ACHN (cell line): ENCODE data around the gene PIPOX.
"Not testable (repeated sequence)": the region's sequence is repeated elsewhere in the genome, so short reads cannot be mapped to it uniquely, and the experiment has no call there.

Source experiments
- DNase-seq: peaks from one replicate; pipeline ENCODE4 v3.0.0-alpha.2; 2015
- in situ Hi-C: cut with HindIII; loops from 2 replicates; pipeline ENCODE4 v1.10.0; 2017; ENCODE audit warnings: low sequenced_read_pairs, low pct_ligation_motif_present, low pct_unique_long_range_greater_than_20kb

PIPOX gene

DNA sequence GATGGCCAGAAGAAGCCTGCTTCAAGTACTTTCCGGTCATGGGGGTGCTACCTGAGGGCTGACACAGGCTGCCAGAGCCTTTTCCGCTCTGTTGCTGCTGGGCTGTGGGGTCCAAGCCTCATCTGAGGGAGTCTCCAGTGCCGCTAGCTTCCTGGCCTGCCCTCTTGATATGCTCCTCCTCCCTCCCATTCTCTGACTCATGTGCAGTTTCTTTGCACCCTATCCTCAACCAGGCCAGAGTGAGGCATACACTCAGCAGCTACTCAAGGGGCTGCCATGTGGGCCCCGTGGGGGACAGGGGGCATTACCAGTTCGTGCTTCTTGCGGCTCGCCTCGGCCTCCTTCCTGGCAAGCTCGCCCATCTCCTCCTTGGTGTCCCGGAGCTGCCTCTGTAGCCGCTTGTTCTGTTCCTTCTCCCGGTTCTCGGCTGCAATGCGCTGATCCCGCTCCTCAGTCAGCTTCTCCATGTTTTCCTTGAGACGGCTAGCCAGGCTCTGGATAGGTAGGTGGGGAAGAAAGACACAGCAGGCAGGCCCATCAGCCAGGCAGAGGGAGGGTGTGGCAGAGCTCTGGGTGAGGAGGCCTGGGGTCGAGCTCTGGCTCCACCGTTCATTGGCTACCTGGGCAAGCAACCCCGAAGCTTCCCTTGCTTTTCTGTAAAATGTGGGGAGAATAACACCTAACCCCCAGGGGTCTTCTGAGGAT, 43.8 kb downstream of the PIPOX start:
- in situ Hi-C loops, result no loop called here
- DNase-seq, result no peak

- DNase-seq, in situ Hi-C loops: not testable (repeated sequence)
Observed at GRCh38 chr17:29088782-29089181, 45.8 kb downstream of the PIPOX start.

DNA sequence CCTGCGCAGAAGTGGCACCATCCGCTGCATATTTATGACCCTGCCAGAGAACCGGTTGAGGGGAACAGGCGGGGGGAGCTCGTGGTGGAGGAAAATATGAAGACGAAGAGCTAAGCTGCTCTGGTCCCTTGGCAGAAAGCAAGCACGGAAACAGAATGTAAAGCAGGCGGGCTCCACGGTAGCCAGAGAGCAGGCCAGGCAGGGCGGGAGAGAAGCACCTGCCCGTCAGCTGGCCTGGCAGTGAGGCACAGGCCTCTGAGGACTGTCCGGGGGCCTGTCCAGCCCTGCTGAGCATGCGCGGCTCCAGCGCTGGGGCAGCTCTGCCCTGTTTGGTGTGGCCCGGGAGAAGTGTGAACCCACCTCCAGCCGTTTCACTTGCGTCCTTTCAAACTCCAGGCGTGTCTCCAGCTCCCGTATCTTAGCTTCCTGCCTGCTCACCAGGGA, 46.7 kb downstream of the PIPOX start:
- DNase-seq, result no peak
- in situ Hi-C loops, result no loop called here

DNA sequence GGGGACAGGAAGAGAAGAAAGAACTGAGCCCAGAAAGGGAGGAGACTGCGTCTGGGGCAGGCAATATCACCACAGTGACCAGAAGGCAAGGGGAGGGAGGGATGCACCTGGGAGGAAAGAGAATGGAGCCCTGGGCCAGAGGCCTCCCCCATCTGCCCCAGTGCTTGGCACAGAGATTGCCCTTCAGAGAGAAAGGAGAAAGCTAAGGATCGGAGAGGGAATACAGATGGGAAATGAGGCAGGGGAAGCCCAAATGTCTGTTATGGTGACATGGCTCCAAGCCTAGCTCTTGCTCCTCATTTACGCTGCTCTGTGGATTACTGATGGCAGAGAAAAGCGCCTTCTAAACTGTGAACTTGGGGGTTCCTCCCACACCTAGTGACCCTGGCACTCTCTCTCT, 47.2 kb downstream of the PIPOX start:
- DNase-seq, result no peak
- in situ Hi-C loops, result no loop called here

DNA sequence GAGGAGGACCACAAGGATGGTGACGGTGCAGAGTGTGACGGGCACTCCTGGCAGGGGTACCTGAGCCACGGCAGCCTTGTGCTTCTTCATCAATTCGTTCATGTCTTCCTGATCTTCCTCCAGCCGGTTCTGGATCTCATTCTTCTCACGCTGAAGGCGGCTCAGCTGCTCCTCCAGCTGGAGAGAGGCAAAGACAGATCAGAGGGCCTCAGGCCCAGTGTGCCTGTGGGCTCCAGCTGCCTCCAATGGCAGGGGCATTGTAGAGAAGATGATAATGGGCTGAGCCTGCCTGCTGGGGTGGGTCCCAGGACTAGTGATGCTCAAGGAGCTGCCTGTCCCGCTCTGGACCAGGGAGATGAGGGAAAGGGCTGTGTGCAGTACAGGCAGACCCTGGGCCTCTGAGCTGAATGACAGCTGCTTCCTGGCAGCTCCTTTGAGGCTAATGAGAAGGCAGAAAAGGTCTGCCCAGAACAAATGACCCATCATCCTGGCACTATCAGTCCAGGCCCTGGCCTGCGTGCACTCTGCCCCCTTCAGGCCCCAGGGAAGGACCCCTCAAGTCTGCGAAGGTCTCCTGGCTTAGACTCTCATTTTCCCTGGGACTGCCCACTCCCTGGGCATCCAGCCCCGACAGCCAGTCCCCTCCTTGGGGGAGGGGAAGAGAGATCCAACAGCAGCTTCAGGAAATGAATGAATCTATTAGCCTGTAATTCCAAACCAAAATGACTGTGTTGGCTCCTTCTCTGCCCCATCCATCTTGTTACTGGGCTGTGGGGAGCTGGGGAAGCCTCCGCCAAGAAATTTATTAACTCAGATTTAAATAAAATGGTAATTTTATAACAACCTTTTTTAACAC, 48.0 kb downstream of the PIPOX start:
- in situ Hi-C loops, result no loop called here

GRCh38 chr17:29091606-29092289, 48.8 kb downstream of the PIPOX start:
- DNase-seq, result no peak
- in situ Hi-C loops, result no loop called here

More for the DNA sequence above, 48.0 kb downstream of the PIPOX start:
- DNase-seq, result no peak

DNA sequence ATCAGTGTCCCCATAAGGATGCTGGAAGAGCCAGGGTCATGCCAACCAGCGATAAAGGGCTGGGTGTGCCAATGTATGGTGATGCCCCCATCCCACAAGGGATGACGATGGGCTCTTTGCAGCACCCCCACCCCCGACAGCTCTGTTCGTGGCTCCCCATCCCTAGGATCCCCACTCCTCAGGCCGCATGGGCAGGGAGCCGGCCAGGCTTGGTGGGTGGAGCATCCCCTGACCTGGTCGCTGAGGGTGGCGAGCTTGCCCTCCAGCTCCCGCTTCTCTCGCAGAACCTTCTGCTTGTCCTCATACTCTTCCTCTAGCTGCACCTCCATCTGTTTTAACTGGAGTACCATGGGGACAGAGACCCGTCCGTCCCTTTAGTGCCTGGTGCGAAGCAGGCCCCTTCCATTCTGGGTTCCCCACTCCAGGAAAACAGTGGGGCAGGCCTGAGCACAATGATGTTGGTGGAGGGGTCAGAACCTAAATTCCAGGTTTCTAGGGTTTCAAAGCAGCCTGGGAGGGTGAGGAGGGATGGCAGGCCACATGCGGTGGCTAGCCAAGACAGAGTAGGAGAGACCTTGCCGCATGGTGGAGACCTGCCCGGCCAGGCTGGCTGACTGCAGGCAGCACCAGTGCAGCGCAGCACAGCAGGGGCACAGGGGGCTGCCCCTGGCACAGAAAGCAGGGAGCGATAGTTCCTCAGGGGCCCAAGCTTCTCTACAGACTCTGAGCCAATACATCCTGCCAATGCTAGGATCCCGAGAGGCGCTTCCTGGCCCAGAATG, 50.3 kb downstream of the PIPOX start:
- DNase-seq, result no peak
- in situ Hi-C loops, result no loop called here

DNA sequence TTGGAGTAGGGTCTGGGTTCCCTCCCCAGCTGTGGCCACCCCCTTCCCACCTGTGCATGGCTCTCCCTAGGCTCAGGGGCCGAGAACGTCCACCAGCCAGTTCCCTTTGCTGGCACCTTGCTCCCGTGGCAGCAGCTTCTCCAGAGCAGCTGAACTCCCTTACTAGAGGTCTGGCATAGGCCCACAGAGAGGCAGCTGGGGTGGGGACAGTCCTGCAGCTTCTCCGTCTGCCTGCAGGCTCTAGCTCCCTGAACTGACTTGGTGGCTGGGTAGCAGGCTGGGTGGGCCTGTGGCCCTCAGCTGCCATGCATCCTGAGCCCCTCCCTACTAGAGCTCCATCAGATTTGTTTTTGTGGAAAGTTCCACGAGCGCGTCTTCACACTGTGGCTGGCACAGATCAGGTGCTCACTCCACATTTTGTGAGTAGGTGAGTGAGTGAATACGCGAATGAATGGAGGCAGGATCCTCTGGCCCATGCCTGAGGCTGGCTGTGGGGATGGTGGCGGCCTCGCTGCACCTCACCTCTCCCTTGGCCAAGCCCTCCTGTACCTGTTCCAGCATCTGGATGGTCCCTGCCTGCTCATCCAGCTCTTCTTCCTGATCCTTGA, 51.3 kb downstream of the PIPOX start:
- in situ Hi-C loops, result no loop called here
- no peak for DNase-seq

DNA sequence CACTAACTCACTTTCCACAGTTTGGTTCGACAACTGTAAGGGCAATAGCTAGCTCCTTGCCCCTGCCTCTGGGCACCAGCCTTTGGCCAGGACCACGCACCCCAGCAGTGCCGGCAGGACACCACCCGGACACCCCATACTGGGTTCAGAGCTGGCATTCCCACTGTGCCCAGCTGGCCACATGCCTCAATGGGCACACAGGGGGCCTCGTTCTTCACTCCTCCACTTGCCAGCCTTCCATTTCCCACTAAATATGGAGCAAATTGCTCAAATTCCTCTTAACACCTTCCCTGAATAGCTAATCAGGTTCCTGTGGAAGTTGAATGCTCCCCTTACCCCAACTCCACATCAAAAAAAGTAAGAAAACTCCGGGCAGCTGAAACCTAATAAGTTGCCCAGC, 52.5 kb downstream of the PIPOX start:
- no peak for DNase-seq
- in situ Hi-C loops, result no loop called here

DNA sequence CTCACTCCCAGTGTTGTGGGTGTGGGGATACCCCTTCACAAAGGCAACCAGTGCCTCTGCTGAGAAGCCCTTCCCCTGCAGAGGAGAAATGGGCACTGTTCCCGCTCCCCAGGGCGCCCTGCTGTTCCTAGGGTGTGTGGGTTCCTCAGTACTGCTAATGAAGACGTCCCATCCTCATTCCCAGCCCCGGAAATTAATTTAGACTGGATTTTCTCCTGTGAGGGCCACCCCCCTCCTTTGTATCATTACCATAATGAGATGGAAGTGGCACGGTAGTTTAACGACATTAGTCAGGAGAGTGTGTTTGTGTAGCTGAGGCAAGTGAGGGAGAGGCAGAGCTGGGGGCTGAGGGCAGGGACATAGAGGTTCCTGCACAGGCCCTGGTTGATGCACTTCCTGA, 53.2 kb downstream of the PIPOX start:
- no peak for DNase-seq
- in situ Hi-C loops, result no loop called here

DNA sequence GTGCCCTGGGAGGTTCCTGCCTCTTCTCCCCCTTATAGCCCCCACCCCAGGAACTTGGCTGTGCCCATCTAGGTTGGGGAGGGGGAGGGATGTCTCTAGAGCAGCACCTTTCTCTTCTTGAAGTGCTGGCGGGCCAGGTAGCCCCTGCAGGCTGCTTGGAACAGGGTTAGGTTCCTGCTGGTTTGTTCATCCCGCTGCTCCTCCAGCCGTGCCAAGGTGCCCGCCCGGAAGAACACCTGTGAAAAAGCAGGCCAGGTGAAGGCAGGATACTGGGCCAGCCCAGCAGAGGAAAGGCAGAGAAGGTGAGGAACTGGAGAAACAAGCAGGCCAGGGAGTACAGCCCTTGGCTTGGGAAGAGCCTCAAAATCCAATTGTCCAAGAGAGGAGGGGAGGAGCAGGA, 56.6 kb downstream of the PIPOX start:
- DNase-seq, result no peak
- in situ Hi-C loops, result no loop called here

- in situ Hi-C loops, result no loop called here
- no peak for DNase-seq
Observed at GRCh38 chr17:29100296-29100695, 57.4 kb downstream of the PIPOX start.

GRCh38 chr17:29102046-29102445, 59.1 kb downstream of the PIPOX start:
- no peak for DNase-seq
- in situ Hi-C loops, result no loop called here

DNA sequence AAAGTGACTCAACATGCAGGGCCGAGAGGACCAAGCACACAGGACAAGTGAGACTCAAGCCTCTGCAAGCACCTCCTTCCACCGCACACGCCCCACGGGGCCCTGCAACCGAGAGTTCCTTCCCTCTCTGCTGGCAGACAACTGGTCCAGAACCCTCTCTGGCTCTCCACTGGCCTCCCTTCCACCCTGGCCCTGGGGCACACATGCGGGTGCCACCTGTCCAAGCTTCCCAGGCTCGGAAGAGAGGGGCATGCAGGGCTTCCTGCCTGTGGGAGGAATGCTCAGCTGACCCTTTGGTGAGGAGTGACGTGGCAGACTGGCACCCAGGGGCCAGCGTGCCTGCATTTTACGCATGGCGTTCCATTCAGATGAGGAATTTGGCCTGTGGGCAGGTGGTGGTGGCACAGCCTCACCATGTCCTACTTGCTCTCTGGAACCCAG, 59.8 kb downstream of the PIPOX start:
- no peak for DNase-seq
- in situ Hi-C loops, result no loop called here

DNA sequence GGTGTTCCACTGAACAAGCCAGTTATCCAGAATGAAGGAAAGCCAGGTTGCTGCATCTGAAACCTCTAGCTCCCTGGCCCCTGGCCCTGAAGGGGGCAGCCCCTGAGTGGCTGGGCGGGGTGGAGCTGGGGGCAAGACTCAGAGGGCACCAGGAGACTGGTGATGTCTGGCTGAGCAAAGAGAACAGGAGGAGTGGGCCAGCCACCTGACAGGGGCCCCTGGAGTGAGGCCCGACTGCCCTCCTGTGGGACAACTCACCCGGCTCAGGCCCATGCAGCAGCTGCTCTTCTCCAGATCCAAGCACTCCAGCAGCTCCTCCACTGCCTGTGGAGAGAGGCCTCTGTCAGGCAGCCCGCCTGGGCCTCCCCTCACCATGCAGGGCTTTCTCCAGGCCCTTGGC, 60.4 kb downstream of the PIPOX start:
- in situ Hi-C loops, result no loop called here
- no peak for DNase-seq
